Pons (tissue), 1 donor: Measurements from ENCODE around the gene SLFN12.
"Not testable (repeated sequence)": the region's sequence is repeated elsewhere in the genome, so short reads cannot be mapped to it uniquely, and the experiment has no call there.

Experiments used
- DNase-seq: peaks from one replicate; pipeline ENCODE4 v3.0.0-alpha.2; 2016; ENCODE audit warnings: low spot score

The SLFN12 gene

DNA sequence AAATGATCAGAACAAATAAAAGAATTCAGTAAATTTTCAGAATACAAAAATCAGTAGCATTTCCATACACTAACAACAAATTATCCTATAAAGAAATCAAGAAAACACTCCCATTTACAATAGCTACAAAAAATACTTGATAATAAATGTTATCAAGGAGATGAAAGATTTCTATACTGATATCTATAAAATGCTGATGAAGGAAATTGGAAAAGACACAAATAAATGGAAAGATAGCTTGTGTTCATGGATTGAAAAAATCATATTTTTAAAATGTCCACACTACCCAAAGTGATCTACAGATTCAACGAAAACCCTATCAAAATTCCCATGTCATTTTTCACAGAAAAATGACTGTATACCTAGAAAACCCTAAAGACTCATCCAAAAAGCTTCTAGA lies 18.1 kb downstream of the SLFN12 start:
- no peak for DNase-seq

DNA sequence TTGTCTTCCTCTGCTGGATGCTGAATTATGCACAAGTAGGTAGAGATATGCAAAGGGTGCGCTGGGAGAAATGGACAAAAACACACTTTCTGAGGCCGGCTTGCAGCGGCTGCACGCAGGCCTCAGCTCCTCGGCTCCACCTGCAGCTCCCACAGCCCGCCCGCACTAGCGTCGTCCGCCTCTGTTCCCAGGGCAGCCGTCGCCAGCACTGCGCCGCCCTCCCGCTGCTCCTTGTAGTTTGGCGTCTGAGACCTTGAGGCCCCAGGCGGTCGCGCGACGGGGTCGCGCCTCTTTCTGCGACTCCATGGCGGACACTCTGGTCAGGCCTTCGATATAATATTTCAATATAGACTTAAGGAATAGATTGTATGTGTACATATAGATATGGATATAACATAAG lies 24.8 kb downstream of the SLFN12 start:
- DNase-seq = no peak

DNA sequence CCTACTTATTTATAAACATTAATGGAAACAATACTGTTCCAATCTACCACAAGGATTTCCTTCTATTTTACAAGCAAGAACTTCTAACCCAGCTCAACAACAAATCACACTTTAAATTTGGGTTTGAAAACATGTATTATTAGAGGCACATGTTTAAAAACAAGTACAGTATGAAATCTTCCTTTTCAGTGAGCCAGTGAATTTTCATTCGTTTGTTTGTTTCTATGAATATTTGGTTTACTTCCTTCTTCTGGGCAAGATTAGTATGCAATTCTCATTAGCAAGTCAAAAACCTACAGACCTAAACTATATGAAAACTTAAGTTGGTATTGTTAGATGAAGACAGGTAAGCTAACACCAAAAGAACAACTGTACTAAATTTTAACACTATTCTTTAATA lies 25.7 kb downstream of the SLFN12 start:
- no peak for DNase-seq

DNA sequence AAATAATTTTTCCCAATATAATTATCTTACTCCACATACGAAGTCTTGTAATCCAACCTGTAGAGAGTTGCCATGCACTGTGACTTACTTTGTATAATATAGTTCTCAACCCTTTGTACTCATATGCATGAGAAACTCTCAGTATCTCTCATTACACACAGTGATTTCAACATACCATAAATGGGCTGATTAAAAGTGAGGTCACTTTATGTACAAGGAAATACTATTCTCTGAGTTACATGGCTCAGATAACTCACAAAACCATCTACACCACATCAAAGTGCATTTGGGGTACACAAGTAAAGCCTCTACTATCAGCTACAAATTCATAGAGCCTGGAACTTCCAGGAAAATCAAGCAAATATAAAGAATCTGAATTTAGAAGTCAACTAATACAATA lies 27.9 kb downstream of the SLFN12 start:
- DNase-seq = no peak

DNA sequence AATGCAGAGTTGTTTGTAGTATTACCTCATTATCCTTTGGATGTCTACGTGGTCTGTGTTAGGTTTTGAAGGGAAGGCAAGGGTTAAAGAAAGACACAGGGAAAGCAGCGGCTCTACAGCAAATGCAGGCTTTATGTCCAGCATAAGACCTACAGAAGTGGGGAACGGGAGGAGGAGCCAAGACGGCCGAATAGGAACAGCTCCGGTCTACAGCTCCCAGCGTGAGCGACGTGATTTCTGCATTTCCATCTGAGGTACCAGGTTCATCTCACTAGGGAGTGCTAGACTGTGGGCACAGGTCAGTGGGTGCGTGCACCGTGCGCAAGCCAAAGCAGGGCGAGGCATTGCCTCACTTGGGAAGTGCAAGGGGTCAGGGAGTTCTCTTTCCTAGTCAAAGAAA lies 38.5 kb downstream of the SLFN12 start:
- DNase-seq = not testable (repeated sequence)

DNA sequence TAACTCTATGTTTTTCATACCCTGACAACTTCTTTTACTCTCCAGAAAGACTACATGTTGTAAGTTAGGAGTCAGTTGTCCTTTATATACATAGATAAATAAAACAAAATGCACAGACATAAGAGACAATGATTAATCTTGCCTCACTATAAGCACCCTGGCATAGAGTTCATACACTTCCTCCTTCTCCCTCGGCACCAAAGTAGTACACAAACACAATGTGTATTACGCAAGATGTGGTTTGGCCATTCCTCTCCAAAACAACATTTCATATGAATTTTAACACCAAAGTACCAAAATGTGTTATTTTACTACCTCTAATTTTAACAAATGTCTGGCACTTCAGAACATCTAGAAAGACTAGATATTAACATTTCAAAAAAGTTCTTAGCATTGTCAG lies 41.6 kb downstream of the SLFN12 start:
- DNase-seq = peak; percentile 22

DNA sequence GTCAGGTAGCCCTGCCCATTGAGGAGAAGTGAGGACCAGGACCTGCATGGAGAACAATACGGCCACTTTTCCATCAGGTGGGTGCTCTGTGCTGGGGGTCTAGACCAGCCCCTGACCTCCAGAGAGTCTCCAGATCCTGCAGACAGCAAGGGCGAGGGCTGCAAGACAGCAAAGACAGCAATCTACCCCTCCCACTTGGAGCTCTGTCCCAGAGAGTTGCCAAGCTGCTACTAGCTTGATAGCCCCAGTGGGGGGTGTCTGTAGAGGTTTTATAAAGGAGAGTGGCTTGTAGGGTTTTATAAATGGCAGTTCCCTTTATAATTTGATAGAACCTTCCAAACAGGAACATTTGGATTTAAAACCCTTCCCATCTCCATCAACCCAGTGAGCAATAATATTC lies 42.1 kb downstream of the SLFN12 start:
- DNase-seq = no peak

DNA sequence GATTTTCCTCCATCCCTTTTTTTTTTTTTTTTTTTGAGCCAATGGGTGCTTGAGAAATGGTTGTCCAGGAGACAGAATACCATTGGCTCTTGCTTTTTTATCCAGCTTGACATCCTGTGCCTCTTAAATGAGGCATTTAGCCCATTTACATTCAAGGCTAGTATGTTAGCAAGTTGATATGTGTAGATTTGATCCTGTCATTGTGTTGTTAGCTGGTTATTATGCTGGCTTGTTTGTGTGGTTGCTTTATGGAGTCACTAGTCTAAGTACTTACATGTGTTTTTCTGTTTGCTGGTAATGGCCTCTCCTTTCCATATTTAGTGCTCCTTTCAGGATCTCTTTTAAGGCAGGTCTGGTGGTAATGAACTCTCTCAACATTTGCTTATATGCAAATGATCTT lies 44.8 kb downstream of the SLFN12 start:
- no peak for DNase-seq

DNA sequence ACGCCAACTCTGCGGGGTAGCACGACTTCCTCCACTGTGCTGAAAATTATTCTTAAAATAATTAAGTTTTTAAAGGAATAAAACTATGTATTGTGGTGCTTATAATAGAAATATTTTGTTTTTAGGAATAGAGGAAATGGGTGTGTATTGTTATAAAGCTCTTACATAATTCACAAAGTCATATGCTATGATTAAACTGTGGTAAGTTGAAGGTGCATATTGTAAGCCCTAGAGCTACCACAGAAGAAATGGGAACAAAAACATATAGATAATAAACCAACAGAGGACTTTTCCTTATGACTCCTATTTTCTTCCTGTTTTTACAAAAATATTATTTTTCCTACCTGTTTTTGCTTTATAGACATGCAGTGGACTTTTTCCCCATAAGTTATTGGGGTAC lies 54.6 kb downstream of the SLFN12 start:
- DNase-seq = no peak

DNA sequence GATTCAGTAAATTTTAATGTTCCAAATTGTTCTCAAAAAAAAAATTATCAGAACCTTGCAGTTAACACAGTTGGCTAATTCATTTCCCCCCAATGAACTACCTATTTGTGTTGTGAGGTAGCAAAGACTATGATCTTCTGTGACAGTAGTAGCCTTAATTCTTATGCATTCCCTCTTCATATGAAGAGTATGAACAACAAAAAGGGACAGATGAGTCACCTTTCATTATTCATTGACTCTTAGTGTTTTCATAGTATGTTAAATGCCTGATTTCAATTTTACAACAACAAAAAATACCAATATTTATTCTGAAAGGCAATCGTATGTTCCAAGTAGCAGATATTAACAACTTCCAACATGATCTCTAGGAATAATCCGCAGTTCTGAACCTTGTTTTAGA lies 55.2 kb downstream of the SLFN12 start:
- DNase-seq = no peak

DNA sequence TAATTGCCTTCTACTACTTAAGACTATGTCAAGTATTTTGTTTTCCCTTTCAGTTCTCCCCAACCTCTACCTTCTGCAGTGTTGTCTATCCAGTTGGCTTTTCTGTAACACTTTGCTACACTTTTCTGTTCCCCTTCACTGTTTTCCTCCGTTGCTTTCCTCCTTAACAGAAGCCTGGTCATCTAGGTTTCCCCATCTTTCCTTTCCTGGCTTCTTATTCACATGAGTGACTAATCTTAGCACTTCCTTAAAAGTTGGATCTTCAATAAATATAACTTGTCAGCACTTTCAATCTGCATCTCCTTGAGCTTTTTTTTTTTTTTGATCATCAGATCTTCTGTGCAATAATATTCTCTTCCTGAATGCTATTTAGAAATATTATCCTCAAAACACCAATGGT lies 56.1 kb downstream of the SLFN12 start:
- peak; percentile 49 for DNase-seq

DNA sequence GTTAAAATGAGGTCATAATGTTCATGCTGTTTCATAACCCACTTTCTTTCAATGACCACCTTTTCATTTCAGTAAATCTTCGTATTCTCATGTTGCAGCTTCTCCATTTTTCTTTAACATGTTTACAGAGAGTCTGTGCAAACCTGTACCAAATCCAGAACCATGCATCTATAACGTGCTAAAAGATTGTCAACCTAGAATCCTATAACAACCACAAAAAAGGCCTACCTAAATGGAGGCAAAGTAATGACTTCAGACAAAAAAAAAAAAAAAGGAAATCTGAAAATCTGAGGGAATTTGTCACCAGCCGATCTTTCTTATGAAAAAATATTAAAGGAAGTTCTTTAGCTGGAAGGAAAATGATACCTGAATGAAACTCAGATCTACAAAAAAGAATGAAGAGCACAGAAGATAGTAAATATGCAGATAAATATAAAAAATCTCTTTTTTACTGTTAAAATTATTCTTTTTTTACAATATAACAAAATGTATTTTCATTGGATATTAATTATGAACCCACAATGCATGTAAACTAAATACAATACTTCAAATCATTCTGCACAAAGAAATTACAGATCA lies 57.4 kb downstream of the SLFN12 start:
- DNase-seq = no peak

DNA sequence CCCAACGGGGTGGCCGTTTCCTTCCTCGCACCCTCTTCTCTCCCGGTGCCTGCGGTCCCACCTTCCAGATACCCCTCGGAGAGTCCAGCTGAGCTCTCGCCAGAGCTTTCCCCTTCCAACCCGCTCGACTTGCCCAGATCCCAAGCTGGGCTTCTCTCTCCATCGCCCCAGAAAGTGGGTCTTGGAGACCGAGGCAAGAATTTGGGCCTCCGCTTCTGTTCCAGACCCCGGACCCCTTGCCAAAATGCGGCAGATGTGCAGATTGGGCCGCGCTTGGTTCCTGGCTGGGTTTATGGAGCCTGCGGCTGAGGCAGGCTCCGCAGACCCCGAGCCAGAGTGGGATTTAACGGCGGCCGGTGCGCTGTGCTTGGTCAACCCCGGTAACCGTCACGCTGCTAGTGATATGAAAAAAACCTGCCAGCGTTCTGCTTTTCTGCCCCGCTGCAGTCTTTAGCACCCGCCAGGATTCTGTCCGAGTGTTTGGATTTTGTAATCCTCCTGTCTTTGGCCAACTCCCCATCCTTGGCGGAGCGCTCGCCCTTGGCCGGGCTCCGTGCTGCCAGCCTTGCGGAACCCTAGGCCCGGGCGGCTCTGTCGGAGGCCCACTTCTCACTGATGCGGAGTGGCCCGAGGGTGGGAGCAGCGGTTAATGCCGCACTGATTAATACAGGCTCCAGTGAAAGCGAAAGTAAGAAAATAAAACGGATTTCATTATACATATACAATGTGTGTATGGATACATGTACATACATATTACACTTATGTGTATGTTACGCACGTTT lies 58.1 kb downstream of the SLFN12 start:
- peak; percentile 17 for DNase-seq

DNA sequence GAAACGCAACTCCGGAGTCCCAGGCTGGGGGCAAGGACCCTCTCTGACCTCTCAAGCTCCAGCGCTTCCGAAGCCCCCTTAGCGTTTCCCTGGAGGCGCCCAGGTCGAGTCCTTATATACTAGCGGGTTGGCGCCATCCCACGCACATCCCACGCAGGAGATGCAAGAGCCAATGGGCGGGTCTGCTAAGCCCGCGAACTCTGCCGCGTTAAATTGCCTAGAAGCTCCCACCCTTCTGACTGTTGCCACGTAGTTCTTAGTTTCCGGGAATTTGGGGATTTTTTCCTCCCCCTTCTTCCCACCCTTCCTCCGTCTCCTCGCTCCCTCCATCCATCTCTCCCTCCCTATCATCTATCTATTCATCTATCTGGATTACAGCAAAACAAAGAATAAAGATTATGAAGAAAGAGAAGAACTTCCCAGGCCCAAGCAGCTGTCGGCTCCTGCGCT lies 58.7 kb downstream of the SLFN12 start, which contains the start of gene SLFN11:
TSS of gene SLFN11 (minus strand) at position 88 of the 450 bp plus-strand sequence. CDS start 9,814 bp downstream, outside the sequence.
- DNase-seq = peak; percentile 77

DNA sequence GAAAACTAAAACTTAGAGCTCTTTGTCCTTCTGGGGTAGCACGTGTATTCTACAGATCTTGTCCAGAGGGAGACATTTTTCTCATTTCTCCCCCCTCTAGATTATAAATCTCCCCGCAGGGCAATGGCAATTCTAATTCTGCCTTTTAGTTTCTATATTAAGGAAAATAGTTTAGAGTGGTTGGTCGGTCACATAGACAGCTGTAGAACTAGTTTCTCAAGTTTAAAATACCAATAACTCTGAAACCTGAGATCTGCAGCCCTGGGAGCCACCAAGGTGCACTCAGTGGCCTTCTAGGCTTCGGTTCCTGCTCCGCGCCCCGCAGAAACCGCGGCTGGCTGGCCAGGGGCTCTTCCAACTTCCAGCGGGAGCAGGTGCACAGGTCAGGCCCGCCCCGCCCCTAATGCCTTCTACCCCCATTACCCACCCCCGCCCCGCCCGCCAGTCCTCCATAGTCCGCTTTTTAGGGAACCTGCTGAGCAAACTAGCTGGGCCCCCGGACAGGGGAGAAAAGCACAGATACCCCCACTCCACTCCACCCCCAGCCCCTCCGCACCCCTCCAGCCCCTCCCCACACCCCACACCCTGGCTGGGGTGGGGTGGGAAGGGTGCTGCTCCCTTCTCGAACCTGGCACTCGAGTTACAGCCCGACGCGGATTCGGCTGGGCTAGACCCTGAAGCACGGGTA lies 59.3 kb downstream of the SLFN12 start:
- no peak for DNase-seq

DNA sequence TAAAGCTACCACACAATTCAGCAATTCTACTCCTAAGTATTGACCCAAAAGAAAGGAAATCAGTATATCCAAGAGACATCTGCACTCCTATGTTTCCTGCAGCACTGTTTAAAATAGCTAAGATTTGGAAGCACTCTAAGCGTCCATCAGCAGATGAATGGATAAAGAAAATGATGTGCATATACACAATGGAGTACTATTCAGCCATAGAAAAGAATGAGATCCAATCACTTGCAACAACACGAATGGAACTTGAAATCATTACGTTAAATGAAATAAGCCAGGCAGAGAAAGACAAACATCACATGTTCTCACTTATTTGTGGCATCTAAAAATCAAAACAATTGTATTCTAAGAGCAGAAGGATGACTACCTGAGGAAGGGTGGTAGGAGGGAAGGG lies 60.4 kb downstream of the SLFN12 start:
- DNase-seq = no peak

DNA sequence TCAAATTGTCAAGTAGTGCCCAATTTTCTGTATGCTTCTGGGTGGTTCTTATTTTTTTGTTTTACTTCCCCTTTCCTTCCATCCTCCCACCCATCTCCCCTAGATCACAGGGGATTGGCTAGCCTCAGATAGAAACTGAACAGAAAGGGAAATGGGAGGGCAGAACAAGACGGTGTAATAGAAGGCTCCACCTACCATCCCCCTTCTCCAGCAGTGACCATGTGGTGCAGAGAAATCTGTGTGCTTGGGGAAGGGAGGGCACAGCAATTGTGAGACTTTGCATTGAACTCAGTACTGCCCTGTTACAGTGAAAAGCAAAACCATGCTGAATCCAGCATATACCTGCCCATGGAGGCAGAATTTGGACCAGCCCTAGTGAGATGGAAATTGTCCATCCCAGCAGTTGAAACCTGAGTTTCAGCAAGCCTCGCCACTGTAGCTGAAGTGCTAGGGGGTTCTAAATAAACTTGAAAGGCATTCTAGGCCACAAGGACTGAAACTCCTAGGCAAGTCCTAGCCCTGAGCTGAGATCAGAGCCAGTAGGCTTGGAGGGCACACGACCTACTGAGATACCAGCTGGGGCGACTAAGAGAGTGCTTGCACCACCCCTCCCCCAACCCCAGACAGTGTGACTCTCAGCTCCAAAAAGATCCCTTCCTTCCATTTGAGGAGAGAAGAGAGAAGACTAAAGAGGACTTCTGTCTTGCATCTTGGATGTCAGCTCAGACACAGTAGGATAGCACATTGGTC lies 64.0 kb downstream of the SLFN12 start:
- peak; percentile 86 for DNase-seq

DNA sequence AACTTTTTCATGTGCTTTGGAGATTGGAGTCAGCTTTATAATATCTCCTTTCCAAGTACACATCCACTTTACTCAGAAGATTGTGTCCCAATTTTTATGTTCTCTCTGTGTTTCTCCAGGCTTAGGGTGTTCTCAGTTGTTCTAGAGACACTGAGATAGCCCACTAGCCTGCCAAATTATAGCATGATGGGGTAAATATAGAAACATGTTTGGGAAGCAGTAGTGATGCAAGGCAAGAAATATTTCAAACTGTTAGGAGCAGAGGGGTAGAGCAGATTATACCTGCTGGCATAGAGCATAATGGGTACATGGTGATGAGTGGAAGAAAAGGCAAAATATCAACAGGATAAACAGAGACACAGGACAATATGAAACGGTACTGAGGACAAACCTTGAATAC lies 71.3 kb downstream of the SLFN12 start:
- no peak for DNase-seq
